GM10847 (cell line): ENCODE measurements around the gene RING1.

Experiments
- POLR2A ChIP-seq: IDR thresholded peaks from 2 replicates; pipeline ENCODE4 v1.6.1; 2011; ENCODE audit not compliant: insufficient read length; ENCODE audit errors: extremely low read depth

The RING1 gene

GRCh38 chr6:33236328-33236727, 28.0 kb downstream of the RING1 start:
- TF ChIP-seq POLR2A, result no peak

GRCh38 chr6:33236852-33237251, 28.6 kb downstream of the RING1 start:
- no peak for TF ChIP-seq POLR2A

- no peak for TF ChIP-seq POLR2A
Measured at GRCh38 chr6:33237741-33238140, 29.4 kb downstream of the RING1 start.

GRCh38 chr6:33241968-33242367, 33.7 kb downstream of the RING1 start:
- no peak for TF ChIP-seq POLR2A

DNA sequence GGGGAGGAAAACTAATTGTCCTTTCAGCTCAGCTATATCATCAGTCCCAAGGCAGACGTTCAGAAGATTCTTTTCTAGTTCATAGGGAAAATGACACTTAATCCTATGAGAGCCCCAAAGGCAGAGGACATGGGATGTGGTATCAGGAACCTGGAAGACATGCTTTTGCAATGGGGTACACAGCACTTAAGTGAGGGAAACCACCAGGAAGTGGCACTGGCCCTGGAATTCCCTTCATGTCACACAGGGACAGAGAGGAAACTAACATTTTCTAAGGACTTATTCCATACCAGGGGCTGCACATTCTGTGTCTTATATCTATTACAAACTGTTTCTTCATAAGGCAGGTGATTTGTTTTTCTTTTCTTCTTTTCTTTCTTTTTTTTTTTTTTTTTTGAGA, 35.2 kb downstream of the RING1 start:
- no peak for TF ChIP-seq POLR2A

DNA sequence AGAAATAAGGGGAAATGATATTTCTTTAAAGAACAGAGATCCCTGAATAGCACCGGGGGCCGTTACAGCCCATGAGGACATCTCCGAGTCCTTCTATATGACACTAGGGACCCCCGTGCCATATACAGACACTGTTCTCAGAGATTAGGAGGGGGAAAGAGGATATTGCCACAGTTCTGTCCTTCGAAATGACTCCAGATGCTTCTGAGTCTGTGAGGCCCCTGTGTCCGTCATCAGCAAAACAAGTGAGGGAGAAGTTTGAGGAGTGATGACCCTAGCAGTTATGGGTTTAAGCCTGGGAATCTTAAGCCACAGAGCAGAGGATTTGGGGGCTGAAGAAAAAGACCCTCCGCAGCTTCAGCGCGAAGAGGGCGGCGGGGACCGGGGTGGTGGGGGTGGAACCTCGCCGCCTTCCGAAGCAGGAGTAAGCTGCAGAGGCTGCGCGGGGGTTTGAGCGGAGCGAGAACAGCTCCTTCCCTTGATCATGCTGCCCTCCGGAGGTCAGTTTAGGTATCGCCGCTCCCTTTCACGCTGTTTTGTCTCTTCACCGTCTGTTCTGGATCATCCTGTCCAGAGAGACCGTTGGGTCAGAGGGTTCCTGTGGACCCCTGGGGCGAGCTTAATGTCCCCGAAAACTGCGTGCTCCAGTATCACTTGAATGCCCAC, 39.8 kb downstream of the RING1 start:
- TF ChIP-seq POLR2A, result no peak

- no peak for TF ChIP-seq POLR2A
Measured at GRCh38 chr6:33248643-33248931, 40.3 kb downstream of the RING1 start.

DNA sequence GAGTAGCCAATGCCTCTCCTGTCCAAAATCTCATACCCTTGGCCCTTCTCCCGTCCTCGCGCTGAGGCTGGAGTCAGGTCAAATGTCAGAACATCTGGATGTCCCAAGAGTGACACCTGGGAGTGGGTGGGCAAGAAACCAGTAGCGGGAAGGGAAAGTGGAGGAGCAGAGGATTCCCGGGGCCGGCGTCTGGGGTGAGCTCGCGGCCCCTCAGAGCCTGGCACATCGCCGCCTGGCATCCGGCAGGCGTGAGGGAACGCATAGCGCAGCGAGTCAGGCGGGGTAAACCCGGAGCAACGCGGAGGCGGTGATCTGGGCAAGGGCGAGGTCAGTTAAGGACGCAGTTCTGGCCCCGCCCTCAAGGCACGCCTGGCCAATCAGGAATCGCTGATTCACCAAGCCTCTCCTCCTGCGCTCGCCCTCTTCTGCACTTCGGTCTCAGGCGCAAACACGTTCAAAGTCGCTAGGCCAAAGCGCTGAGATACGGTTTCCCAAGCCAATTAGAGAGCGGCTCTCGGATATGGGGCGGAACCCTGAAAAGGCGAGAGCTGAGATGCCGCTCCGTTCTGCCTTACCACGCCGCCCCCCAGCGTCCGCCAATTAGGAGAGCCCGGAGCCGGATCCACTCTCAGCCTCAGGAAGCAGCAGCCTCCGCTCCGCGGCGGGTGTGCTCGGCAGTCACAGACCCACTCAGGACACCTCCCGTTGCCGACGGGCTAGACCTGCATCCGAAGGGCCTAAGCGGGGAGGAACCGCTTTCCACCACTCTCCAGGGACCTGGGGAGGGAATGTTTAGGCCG, 40.8 kb downstream of the RING1 start:
- TF ChIP-seq POLR2A, result peak; percentile 87

- TF ChIP-seq POLR2A, result no peak
Measured at GRCh38 chr6:33249732-33250630, 41.7 kb downstream of the RING1 start.

- no peak for TF ChIP-seq POLR2A
Measured at GRCh38 chr6:33250731-33251130, 42.4 kb downstream of the RING1 start.

- no peak for TF ChIP-seq POLR2A
Measured at GRCh38 chr6:33251395-33252012, 43.2 kb downstream of the RING1 start.

- TF ChIP-seq POLR2A, result no peak
Measured at GRCh38 chr6:33252759-33253158, 44.5 kb downstream of the RING1 start.

- no peak for TF ChIP-seq POLR2A
Measured at GRCh38 chr6:33254591-33254990, 46.3 kb downstream of the RING1 start.

- TF ChIP-seq POLR2A, result no peak
Measured at GRCh38 chr6:33259032-33259431, 50.7 kb downstream of the RING1 start.
